Measurements from ENCODE around the gene OBI1.
A peak's percentile ranks its signal among the peaks of the same experiment; 100 is the strongest.

The OBI1 gene

GRCh38 chr13:78601874-78602560 is 56.9 kb downstream of the OBI1 start:
- peak; percentile 40 for DNase-seq

- DNase-seq = peak; percentile 63
Observed at GRCh38 chr13:78601124-78601873, 57.7 kb downstream of the OBI1 start.

- peak; percentile 11 for DNase-seq
Observed at GRCh38 chr13:78600280-78600883, 58.6 kb downstream of the OBI1 start.

- peak; percentile 20 for DNase-seq
Observed at GRCh38 chr13:78599645-78600279, 59.2 kb downstream of the OBI1 start.

GRCh38 chr13:78598966-78599644 is 59.9 kb downstream of the OBI1 start:
- peak; percentile 38 for DNase-seq

GRCh38 chr13:78598116-78598781 is 60.7 kb downstream of the OBI1 start:
- peak; percentile 27 for DNase-seq

- peak; percentile 46 for DNase-seq
Observed at GRCh38 chr13:78597602-78597932, 61.4 kb downstream of the OBI1 start.

GRCh38 chr13:78596736-78597601 is 62.0 kb downstream of the OBI1 start:
- peak; percentile 46 for DNase-seq

- peak; percentile 68 for DNase-seq
Observed at GRCh38 chr13:78596399-78596735, 62.6 kb downstream of the OBI1 start.

GRCh38 chr13:78595495-78596398 is 63.2 kb downstream of the OBI1 start:
- DNase-seq = peak; percentile 71

- DNase-seq = no peak
Observed at GRCh38 chr13:78594456-78594975, 64.4 kb downstream of the OBI1 start.

GRCh38 chr13:78593652-78594455 is 65.1 kb downstream of the OBI1 start:
- DNase-seq = peak; percentile 45

- DNase-seq = no peak
Observed at GRCh38 chr13:78593129-78593528, 65.8 kb downstream of the OBI1 start.

- DNase-seq = peak; percentile 95
Observed at GRCh38 chr13:78592584-78592983, 66.4 kb downstream of the OBI1 start.

GRCh38 chr13:78589206-78589605 is 69.7 kb downstream of the OBI1 start:
- peak; percentile 15 for DNase-seq

- DNase-seq = peak; percentile 10
Observed at GRCh38 chr13:78587395-78587794, 71.6 kb downstream of the OBI1 start.

- DNase-seq = peak; percentile 84
Observed at GRCh38 chr13:78586706-78587105, 72.2 kb downstream of the OBI1 start.

- no peak for DNase-seq
Observed at GRCh38 chr13:78576261-78576660, 82.7 kb downstream of the OBI1 start.

- DNase-seq = no peak
Observed at GRCh38 chr13:78572459-78572858, 86.5 kb downstream of the OBI1 start.

Measured in NCI-H82 (cell line).